HuH-7.5 (cell line): ENCODE data around the gene RGS17.

Experiments used
- DNase-seq: peaks from one replicate; pipeline ENCODE4 v3.0.0; 2011; ENCODE audit warnings: low spot score

RGS17 gene

DNA sequence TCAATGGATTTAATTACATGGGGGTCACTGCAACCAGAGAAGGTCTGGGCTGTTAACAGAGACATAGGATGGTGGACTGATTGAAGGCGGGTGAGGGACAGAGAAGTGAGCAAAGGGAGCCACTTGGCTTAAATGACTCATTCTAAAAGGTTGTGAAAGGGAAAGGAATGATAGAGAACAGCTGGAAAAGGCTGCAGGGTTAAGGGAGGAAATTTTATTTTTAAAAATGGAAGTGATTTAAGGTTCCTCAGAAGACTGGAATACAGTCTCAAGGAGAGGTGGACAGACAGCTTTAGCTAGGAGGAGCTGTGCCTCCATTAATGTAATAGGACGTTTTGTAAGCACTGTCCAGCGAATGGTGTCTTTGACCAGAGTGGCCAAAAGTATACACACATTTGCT lies 46.7 kb downstream of the RGS17 start:
- no peak for DNase-seq

DNA sequence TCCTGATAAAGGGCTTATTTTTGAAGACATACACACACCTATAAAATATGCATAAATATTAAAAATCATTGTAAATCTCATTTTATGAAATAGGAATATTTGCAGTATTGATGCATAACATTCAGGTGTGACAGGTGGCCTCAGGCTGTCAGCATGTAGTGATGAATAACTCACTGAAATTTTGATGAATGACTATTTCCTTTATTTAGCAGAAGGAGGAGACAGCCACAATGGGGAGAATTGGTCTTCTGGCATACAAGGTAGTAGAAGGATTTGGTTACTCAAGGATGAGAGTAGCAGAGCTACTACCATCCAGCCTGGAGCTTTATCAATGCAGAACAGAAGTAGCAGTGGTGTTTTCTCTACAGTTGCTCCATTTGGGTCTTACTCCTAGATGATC lies 47.2 kb downstream of the RGS17 start:
- DNase-seq: no peak

DNA sequence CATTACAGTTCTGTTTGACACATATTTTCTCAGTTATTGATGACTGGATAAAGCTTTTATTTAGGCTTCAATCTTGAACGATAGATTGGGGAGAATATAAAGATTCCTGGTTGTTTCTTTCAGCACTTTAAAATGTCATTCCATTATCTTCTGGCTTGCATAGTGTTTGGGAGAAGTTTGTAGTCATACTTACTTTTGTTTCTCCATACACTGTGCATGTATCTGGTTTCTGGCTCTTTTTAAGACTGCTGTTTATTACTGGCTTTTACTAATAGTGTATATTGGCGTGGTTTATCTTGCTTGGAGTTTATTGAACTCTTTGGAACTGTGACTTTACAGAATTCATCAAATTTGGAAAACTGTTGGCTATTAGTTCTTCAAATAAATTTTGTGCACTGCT lies 49.2 kb downstream of the RGS17 start:
- DNase-seq: no peak

DNA sequence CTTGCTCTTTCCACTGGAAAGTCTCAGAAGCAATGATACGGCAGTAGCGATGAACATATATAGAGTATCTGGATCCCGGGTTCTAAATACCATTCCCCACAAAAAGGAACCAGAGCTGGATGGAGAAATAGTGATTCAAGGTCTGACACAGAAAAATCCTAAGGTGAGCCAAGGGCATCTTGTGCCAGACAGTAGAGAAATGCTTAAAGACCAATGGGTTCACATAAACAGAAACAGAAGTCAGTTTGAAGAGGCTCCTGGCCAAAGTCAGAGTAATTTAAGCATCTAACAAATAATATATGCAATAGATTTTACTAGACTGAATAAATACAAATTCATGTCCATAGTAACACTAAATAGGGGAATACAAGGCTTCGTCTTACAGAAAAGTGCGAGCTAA lies 54.7 kb downstream of the RGS17 start:
- DNase-seq: no peak

DNA sequence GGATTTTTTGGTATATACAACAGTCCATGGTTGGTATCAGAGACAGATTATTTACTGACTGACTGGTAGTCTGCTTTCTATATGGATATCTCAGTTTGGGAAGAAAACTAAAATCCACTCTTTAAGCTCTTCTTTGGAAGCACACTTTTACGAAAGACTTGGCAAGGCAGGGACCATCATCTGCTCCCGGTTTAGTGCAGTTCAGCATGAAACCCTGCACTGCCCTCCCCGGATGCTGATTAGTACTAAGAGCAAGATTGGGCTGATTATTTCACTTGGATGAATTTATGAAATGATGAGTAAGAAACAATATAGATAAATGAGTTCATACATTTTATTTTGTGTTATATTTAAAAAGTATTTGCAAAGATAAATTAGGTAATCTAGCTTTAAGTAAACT lies 56.3 kb downstream of the RGS17 start:
- DNase-seq: no peak

DNA sequence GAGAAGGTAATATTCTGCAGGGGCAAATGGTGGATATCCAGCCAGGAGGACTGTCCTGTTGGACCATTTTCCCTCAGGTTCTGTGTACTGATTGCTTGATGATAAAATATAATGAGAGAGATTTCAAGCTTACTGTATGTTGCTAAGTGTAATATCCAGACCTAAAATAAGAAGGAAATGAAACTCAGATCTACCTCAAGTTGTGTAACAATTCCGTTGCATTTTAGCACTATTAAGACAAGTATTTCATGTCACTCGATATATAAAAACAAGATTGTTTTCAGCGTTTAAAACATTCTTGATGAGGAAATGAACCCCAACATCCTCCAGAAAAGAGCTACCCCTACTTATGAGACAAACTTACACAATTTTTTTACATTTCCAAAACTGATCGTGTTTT lies 57.2 kb downstream of the RGS17 start:
- no peak for DNase-seq

DNA sequence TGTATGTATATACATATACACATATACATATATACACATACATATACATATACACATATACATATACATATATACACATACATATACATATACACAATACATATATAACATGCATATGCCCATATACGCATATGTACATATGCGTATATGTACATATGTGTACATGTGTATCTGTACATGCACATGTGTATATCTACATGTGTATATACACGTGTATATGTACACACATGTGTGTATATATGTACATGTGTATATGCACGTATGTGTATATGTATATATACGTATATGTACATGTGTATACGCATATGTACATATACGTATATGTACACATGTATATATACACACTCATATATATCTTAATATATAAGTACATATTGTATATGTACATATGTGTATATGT lies 60.3 kb downstream of the RGS17 start:
- no peak for DNase-seq

DNA sequence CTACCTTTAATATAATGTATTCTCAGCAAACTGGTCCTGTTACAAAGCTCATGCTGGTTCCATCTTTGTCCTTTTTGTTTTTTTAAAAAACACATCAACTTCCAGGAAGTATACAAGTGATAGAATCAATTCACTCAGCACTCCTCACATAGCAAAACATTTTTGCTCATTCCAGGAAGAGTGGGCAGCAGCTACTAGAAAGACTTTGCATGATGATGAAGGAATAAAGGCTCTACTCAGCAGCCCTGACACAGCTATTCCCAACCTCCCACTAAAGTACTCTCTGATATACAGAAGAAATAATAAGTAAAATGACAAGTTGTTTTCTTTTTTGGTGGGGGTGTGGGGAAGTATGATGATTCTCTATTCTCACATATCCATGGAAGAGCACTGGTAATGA lies 61.2 kb downstream of the RGS17 start:
- DNase-seq: no peak

DNA sequence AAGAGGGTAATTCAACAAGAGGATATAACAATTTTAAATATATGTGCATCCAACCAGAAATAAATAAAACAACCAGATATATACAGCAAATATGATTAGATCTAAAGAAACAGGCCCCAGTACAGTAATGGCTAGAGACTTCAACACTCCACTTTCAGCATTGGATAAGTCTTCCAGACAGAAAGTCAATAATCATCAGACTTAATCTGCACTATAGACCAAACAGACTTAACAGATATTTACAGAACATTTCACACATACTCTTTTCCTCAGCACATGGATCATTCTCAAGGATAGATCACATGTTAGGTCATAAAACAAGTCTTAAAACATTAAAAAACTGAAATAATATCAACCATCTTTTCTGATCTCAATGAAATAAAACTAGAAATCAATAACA lies 65.9 kb downstream of the RGS17 start:
- DNase-seq: no peak

DNA sequence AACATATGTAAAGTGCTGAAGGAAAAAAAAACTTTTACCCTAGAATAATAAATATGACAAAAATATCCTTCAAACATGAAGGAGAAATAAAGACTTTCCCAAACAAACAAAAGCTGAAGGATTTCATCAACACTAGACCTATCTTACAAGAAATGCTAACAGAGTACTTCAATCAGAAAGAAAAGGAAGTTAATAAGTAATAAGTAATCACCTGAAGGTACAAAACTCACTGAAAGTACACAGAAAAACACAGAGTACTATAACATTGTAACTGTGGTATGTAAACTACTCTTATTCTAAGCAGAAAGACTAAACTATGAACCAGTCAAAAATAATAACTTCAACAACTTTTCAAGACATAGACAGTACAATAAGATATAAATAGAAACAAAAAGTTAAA lies 67.1 kb downstream of the RGS17 start:
- DNase-seq: no peak

DNA sequence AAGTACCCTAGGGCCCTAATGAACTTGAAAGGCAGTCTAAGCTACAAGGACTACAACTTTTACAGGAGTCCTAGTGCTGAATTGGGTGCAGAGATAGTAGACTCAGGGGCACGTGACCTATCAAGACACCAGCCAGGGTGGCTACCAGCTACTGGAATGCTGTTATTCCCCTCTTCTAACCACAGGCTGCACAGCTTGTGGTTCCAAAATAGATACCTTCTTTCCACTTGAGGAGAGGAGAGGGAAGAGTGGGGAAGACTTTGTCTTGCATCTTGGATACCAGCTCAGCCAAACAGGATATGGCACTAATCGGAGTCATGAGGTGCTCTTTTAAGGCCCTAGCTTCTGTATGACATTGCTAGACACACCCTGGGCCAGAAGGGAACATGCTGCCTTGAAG lies 68.6 kb downstream of the RGS17 start:
- no peak for DNase-seq

DNA sequence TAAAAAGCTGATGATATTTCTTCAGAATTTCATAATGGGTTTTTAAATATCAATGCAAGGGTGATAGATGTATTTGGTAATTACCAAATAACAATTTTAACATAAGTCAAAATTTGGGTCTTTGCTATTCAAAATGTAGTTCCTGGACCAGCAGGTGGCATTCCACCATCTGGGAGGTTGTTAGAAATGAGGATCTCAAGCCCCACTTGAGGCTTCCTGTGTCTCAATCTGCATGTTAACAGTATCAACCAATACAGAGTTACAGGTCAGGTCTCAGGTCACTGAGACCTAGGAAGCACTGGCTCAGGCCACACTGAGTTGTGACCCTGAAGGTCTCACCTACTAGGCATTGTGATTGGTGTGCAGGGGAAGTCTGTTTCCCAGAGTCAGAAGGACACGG lies 71.3 kb downstream of the RGS17 start:
- no peak for DNase-seq

DNA sequence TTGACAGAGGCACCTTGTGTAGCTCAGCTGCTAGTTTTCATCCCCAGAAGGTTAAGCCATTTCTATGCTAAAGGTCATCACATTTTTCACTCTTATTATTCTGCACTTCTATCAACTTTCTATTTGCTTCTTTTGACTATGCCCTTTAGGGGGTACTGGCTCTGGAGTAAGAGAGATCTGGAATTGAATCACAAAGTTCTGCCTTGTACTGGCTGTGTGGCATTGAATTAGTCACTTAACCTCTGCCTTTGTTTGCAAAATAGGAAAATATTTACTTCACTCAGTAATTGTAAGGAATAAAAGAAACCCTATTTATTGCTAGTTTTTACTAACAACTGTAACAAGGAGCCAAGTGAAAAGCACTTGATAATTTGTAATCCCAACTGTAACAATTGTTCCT lies 71.8 kb downstream of the RGS17 start:
- DNase-seq: no peak

DNA sequence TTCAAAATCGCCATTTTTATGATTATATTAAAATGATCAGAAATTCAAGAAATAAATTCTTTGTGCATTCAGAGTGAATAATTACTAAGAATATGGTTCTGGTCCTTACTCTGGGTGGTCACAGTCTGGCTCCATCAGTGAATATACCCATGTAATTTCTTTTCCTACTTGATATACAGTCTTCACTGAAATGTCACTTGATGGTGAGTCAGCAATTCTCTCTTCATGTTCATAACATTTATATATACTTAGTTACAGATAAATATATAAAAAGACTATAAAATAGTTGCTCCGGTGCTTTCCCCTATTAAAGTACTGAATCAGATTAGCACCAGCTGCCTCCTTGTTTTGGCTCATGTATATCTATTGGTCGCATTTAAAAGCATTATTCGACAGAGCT lies 72.2 kb downstream of the RGS17 start:
- no peak for DNase-seq

DNA sequence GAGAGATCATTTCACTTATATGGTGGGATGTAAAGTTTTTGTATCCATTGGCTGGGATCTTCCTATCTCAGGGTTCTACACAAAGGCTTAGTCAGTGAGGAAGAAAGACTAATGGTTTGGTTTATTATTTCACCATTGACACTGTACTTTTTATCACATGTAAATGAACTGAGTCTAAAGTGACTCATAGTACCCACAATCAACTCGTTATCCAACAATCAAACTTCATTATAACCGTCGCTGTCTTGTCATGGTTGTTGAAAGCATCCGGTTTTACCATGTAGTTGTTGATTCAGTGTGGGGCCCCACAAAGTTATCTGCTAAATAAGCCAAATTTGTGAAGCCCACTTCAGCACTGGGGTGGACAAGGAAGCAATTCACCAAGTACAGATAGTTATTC lies 72.8 kb downstream of the RGS17 start:
- DNase-seq: no peak

DNA sequence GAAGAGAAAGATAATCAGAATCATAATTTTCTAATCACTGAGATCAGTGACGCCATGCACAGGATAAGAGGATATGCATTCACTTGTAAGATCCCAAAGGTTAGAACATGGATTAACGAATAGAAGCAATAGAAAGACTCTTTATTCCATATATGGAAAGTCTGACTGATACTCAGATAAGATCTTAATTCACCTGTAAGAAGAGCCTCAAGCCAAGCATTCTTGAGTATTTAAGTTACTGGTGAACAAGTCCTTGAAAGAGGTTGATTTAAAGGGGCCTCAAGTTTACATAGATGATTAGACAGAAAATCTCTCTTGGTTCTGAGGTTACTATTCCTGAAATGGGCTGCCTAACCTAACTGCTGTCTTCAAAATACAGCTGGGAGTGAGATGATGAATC lies 74.8 kb downstream of the RGS17 start:
- no peak for DNase-seq

DNA sequence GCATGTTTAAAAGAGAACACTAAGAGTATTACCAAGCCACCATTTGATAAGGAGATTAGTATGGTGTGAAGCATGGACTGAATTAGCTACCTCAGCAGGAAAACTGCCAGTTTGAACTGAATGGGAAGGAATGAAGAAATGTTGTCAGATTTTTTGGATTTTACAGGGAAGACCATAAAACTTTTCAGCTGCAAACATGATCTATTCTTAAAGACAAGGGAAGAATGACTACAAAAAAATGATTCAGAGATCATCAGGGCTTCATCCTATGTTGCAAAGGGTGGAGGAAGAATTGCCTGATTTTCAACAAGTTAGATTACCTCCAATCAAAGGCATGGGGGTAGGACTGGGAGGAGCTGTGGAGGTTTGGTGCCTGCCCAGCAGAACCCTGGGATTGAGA lies 79.3 kb downstream of the RGS17 start:
- no peak for DNase-seq

DNA sequence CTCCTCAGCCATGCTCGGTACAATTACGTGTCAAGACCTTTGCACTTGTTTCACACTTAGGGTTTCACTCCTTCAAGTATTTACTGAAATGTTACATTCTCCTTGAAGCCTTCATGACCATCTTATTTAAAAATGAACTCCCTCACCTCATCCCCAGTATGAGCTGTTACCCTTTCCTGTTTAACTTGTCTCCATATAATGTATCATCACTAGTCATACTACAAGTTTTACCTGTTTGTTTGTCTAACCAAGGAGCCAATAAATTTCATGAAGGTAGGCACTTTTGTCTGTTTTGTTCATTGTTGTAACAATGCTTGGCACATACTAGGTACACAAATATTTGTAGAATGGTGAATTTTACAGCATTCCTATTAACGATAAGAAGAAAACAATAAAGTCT lies 82.5 kb downstream of the RGS17 start:
- no peak for DNase-seq

DNA sequence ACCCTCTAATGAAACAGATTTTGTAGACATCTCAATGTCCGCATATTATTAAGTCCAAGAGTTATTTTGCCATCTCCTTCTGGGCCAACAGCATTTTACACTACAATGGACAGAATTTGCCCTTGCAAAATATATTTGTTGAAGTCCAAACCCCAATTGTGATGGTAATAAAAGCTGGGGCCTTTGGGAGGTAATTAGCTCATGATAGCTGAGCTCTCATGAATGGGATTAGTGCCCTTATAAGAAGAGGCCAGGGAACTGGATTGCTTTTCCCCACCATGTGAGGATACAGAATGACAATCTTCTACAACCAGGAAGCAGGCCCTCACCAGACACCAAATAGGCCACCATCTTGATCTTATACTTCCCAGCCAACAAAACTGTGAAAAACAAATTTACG lies 83.7 kb downstream of the RGS17 start:
- no peak for DNase-seq

DNA sequence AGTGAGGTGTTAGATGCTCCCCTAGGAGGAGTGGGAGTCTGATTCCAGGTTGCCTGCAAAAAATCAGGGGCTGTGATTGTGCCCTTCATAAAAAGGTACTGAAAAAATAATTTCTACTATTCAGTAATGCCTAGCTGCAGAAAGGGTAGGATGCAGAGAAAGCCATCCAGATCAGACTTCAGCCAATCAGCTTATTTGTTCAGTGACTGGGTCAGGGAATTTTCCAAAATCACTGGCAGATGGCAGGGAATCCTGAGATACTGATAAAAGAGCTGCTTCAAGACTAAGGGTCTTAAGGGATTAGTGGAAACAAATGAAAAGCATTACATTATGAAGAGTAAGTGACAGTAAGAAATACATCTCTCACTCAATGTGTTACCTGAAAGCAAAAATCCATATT lies 85.8 kb downstream of the RGS17 start:
- DNase-seq: no peak

DNA sequence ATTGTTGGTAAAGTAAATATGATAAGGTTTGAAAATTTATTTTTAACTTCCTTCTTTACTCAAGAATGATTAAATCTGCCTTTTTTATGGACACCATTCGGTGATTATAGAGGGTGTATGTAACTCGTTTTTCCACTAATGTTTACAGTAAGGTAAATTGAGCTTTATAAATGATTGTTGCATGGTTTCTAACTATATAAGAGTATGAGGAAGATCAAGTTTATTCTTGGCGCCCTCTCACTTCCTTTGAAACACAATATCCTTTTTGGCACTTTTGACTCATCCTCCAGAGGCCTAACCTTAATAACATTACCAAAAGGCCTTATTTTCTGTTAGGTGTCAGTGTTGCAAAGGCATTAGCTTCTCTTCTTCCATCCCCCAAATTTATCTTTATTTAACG lies 86.8 kb downstream of the RGS17 start:
- no peak for DNase-seq

DNA sequence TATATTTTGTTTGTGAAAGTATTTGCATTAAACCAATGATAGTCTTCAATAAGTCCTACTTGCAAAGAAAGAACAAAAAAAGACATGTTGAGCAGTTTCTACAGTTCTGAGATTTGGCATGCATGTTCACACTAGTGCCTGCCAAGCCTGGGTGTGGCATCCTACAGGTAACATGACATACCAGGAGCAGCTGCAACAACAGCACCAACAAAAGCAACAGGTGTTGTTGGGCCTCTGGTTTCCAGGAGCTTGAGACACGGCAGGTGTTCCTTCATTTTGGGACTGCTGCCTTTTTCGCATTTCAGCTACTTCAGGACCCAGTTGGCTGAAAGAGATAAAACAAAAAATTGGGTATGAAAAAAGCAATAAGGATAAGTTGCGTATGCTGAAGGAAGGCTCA lies 87.4 kb downstream of the RGS17 start:
- DNase-seq: no peak

DNA sequence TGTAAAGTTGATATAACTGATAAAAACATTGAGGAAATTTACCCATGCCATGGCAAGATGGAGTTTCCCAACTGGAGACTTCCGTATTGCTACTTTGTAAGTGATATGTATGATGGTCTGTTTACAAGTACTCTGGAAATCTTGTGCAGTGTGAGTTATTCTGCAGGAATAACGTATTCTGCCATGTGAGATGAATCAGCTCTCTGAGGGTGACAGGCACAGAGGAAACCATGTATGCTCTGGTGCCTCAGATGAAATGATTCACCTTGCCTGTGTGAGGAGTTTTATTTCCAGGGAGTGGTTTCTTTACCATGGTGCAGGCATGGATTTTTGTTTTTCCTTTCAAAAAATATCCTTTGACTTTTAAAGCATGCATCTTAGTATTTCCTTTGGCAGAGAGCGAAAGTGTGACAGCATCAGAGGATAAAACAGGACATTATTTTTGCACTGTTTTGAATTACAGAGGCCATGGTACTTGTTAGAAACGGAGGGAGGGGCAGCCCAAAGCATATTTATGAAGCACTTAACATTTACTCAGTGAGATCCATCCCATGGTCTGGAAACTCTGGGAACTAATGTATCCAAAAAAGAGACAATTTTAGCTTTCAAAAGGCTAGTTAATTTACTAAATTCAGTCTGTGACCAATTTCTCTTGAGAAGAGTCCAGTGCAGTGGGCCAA lies 92.6 kb downstream of the RGS17 start:
- no peak for DNase-seq

DNA sequence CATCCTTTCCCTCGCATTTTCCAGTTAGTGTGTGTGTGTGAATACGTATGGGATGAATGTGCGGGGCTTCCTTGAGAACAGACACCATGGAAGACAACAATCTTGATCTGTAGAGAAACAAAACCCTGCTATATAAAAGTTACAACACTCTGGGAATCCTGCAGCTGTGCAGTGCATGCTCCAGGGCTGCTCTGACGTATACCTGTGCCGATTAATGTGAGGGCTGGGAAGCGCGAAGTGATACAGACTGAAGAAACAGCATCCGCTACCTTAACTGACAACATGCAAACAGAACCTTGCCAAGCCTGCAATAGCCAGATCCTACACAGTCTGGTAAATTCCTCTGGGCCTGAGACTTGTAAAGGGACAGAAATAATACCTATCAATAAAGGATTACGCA lies 96.9 kb downstream of the RGS17 start:
- DNase-seq: no peak
